Adrenal gland (tissue), 5 donors: Measurements from ENCODE around the gene PKNOX1.

Experiments used
- POLR2A ChIP-seq, 2 donors: fragments of 450-650 bp; IDR thresholded peaks; one replicate each; pipeline ENCODE4 v1.6.1; 2017; ENCODE audit warnings: antibody characterized with exemption in 2 of 2, mild to moderate bottlenecking in 2 of 2, moderate library complexity in 1 of 2
- TF ChIP-seq, protein P1 (sequence below), 6 experiments: fragments of 450-650 bp in 4 of 6; fragments of 200-600 bp in 2 of 6; sonication (generic) in 1 of 6; IDR thresholded peaks; 1 replicate in 5 of 6; 2 replicates in 1 of 6; pipeline versions ENCODE4 v1.5.1 to v1.8.0; 2016 to 2021; ENCODE audit warnings: antibody characterized with exemption in 6 of 6, mild to moderate bottlenecking in 2 of 6, moderate library complexity in 1 of 6
- donor health status: DM: no; HTN: no; CAD: no.

GRCh38 chr21:43029785-43030184 is 55.4 kb downstream of the PKNOX1 start:
- TF ChIP-seq, protein P1, sequence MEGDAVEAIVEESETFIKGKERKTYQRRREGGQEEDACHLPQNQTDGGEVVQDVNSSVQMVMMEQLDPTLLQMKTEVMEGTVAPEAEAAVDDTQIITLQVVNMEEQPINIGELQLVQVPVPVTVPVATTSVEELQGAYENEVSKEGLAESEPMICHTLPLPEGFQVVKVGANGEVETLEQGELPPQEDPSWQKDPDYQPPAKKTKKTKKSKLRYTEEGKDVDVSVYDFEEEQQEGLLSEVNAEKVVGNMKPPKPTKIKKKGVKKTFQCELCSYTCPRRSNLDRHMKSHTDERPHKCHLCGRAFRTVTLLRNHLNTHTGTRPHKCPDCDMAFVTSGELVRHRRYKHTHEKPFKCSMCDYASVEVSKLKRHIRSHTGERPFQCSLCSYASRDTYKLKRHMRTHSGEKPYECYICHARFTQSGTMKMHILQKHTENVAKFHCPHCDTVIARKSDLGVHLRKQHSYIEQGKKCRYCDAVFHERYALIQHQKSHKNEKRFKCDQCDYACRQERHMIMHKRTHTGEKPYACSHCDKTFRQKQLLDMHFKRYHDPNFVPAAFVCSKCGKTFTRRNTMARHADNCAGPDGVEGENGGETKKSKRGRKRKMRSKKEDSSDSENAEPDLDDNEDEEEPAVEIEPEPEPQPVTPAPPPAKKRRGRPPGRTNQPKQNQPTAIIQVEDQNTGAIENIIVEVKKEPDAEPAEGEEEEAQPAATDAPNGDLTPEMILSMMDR (IDR thresholded peaks at IDR 0.05) = no peak
- TF ChIP-seq POLR2A (IDR thresholded peaks at IDR 0.05) = no peak
